ENCODE results near the gene ARL8A.
A peak's percentile ranks its signal among the peaks of the same experiment; 100 is the strongest.
"Not testable (repeated sequence)": the region's sequence is repeated elsewhere in the genome, so short reads cannot be mapped to it uniquely, and the experiment has no call there.

The ARL8A gene

DNA sequence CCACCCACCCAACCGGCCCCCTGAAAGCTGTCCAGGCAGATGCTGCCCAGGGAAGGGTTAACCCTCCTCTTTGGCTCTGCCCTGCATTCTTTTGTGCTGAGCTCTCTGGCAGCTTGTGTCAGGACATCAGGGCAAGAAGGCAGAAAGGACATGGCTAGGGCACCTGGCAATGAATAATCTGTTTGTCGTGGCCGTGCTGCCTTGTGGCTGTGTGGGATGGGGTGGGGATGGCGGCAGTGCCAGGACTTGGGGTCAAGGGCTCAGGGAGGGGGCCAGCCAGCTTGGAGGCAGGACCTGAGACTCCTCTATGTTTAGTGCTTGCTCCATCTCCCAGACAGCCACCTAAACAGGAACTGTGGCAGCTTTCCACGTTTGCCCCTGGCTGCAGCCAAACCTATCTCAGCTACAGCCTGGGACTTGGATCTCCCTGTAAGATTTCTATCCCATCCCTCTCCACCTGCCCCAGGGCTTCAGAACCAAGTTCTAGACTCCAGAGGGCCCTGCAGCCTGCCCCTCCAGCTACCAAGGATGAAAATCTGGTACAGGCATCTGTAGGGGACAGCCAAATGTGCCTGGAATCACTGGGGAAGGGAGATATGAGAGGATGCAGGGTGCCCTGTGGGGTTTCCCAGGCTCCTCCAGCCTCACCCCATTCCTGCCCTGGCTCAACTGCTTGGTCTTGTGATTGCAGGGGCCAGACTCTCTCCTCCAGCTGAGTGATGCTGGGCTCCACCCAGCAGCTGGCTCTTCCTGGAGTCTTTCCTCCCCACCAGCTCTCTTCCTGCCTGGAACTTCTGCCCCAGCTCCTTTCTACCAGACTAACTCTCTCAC lies 31.5 kb downstream of the ARL8A start:
- no peaks in the 10 kb centered on the region for H3K27me3 ChIP-seq (ENCODE audit: insufficient read depth, low read length, poor library complexity, severe bottlenecking)
- H3K9me2 ChIP-seq (replicated peaks; ENCODE audit: low read depth, low read length), result no peaks in the 10 kb centered on the region
- H3K79me2 ChIP-seq (ENCODE audit: insufficient read depth, low read length), result no peaks in the 10 kb centered on the region
- H3K4me1 ChIP-seq (ENCODE audit: insufficient read depth, low read length, poor library complexity, severe bottlenecking), result no peaks in the 10 kb centered on the region
- TF ChIP-seq, protein P1, sequence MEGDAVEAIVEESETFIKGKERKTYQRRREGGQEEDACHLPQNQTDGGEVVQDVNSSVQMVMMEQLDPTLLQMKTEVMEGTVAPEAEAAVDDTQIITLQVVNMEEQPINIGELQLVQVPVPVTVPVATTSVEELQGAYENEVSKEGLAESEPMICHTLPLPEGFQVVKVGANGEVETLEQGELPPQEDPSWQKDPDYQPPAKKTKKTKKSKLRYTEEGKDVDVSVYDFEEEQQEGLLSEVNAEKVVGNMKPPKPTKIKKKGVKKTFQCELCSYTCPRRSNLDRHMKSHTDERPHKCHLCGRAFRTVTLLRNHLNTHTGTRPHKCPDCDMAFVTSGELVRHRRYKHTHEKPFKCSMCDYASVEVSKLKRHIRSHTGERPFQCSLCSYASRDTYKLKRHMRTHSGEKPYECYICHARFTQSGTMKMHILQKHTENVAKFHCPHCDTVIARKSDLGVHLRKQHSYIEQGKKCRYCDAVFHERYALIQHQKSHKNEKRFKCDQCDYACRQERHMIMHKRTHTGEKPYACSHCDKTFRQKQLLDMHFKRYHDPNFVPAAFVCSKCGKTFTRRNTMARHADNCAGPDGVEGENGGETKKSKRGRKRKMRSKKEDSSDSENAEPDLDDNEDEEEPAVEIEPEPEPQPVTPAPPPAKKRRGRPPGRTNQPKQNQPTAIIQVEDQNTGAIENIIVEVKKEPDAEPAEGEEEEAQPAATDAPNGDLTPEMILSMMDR (conservative IDR thresholded peaks at IDR 0.05; ENCODE audit: low read length), result no peak
- H3K9me3 ChIP-seq (ENCODE audit: insufficient read depth, low read depth, low read length), result no peaks in the 10 kb centered on the region
- H2AFZ ChIP-seq (ENCODE audit: low read length), result peak overlapping the region; percentile 36; the same call in 1 of the 2 replicates
- H3K9ac ChIP-seq (ENCODE audit: low read depth, low read length, poor library complexity, severe bottlenecking), result no peak overlapping the region
- H3K4me2 ChIP-seq (ENCODE audit: low read depth, low read length, poor library complexity, severe bottlenecking), result no peak overlapping the region
- H4K20me1 ChIP-seq (ENCODE audit: insufficient read depth, low read length, poor library complexity, severe bottlenecking), result no peaks in the 10 kb centered on the region
- H3F3A ChIP-seq (ENCODE audit: low read depth), result no peaks in the 10 kb centered on the region
- no peaks in the 10 kb centered on the region for H3K36me3 ChIP-seq (ENCODE audit: insufficient read depth, low read length)
- H3K4me3 ChIP-seq (ENCODE audit: low read length, poor library complexity, severe bottlenecking), result no peak overlapping the region

DNA sequence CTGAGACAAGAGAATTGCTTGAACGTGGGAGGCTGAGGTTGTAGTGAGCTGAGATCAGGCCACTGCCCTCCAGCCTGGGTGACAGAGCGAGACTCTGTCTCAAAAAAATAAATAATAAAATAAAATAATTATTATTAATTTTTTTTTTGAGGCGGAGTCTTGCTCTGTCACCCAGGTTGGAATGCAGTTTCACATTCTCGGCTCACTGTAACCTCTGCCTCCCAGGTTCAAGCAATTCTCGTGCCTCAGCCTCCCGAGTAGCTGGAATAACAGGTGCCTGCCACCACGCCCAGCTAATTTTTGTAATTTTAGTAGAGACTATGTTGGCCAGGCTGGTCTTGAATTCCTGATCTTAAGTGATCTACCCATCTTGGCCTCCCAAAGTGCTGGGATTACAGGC lies 32.9 kb downstream of the ARL8A start:
- not testable (repeated sequence) for H3K9me3 ChIP-seq (ENCODE audit: insufficient read depth, low read depth, low read length); H3K36me3 ChIP-seq (ENCODE audit: insufficient read depth, low read length); H3K9me2 ChIP-seq (replicated peaks; ENCODE audit: low read depth, low read length); H4K20me1 ChIP-seq (ENCODE audit: insufficient read depth, low read length, poor library complexity, severe bottlenecking); H3K9ac ChIP-seq (ENCODE audit: low read depth, low read length, poor library complexity, severe bottlenecking); H2AFZ ChIP-seq (ENCODE audit: low read length); H3F3A ChIP-seq (ENCODE audit: low read depth); H3K4me1 ChIP-seq (ENCODE audit: insufficient read depth, low read length, poor library complexity, severe bottlenecking); H3K4me2 ChIP-seq (ENCODE audit: low read depth, low read length, poor library complexity, severe bottlenecking); H3K79me2 ChIP-seq (ENCODE audit: insufficient read depth, low read length); H3K27me3 ChIP-seq (ENCODE audit: insufficient read depth, low read length, poor library complexity, severe bottlenecking); H3K4me3 ChIP-seq (ENCODE audit: low read length, poor library complexity, severe bottlenecking)

DNA sequence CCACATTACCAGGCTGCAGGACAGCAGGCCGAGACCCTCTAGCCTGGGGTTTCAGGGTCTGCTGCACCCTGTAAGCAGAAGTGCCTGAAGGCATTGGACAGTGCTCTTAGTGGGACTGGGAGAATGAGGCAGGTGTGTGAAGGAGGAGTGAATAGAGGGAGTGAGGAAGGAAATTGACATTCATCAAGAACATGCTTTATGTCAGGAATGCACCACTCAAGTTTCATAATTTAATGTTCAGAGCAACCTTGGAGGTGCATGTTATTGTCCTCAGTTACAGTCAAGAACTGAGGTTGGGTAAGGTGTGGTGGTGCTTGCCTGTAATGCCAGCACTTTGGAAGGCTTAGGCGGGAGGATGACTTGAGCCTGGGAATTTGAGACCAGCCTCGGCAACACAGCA lies 33.6 kb downstream of the ARL8A start:
- Histone ChIP-seq H3K9ac (ENCODE audit: low read depth, low read length, poor library complexity, severe bottlenecking) (no peak overlapping the region), H3K9me3 (ENCODE audit: insufficient read depth, low read depth, low read length) (no peaks in the 10 kb centered on the region), H3K79me2 (ENCODE audit: insufficient read depth, low read length) (no peaks in the 10 kb centered on the region), H3F3A (ENCODE audit: low read depth) (no peaks in the 10 kb centered on the region), H2AFZ (ENCODE audit: low read length) (no peak overlapping the region), H3K9me2 (replicated peaks; ENCODE audit: low read depth, low read length) (no peaks in the 10 kb centered on the region), H3K36me3 (ENCODE audit: insufficient read depth, low read length) (no peaks in the 10 kb centered on the region), H3K4me3 (ENCODE audit: low read length, poor library complexity, severe bottlenecking) (no peak overlapping the region), H3K27me3 (ENCODE audit: insufficient read depth, low read length, poor library complexity, severe bottlenecking) (no peaks in the 10 kb centered on the region), H4K20me1 (ENCODE audit: insufficient read depth, low read length, poor library complexity, severe bottlenecking) (no peaks in the 10 kb centered on the region), H3K4me1 (ENCODE audit: insufficient read depth, low read length, poor library complexity, severe bottlenecking) (no peaks in the 10 kb centered on the region), H3K4me2 (ENCODE audit: low read depth, low read length, poor library complexity, severe bottlenecking) (no peak overlapping the region)
- no peak for TF ChIP-seq EZH2phosphoT487 (IDR thresholded peaks at IDR 0.05; ENCODE audit: borderline replicate concordance)

DNA sequence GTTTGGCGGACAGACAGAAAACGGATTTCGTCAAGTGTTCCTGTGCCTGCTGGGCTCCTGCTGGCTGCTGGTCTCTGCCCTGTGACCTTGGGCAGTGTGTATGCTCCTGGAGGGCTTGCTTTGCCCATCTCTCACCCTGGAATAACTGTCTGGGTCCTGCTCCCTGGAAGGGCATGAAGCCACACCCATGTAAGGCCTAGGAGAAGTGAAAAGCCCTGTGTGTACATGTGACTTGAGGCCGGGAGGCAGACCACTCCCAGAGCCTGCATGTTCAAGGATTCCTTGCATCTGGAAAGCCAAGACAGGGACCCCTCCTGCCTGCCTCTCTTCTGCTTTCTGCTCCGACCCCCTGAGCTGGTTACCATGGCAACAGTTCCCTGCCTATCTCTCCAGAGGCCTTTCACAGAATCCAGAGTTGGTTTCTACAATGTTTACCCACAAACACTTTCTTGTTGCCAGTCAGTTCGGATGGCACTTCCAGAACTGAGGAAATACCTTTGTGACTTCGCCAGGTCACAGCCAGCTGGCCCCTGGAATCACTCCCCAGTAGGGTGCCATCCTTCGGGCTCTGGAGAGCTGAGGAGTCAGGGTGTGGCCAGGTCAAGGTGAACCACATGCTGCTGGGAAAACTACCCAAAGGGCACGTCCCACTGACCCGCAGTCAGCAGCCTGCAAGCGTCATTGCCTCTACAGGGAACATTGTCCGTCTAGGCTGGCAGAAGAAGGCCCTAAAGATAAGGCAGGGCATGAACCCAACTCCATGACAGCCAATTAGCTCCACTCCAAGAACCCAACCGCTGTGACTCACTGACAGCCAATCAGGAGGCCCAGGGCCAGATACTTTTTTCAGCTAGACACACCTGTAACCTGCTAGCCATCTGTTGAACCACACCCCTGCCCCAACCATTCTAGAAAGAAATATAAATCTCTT lies 36.5 kb downstream of the ARL8A start:
- TF ChIP-seq, protein P1 (conservative IDR thresholded peaks at IDR 0.05; ENCODE audit: low read length), result no peak
- TF ChIP-seq EZH2phosphoT487 (IDR thresholded peaks at IDR 0.05; ENCODE audit: borderline replicate concordance), result no peak
- H3K4me2 ChIP-seq (ENCODE audit: low read depth, low read length, poor library complexity, severe bottlenecking), result no peak overlapping the region
- no peaks in the 10 kb centered on the region for H3K4me1 ChIP-seq (ENCODE audit: insufficient read depth, low read length, poor library complexity, severe bottlenecking)
- H3K9me2 ChIP-seq (replicated peaks; ENCODE audit: low read depth, low read length), result no peaks in the 10 kb centered on the region
- H3K79me2 ChIP-seq (ENCODE audit: insufficient read depth, low read length), result no peaks in the 10 kb centered on the region
- H4K20me1 ChIP-seq (ENCODE audit: insufficient read depth, low read length, poor library complexity, severe bottlenecking), result no peaks in the 10 kb centered on the region
- no peaks in the 10 kb centered on the region for H3K27me3 ChIP-seq (ENCODE audit: insufficient read depth, low read length, poor library complexity, severe bottlenecking)
- no peaks in the 10 kb centered on the region for H3F3A ChIP-seq (ENCODE audit: low read depth)
- H2AFZ ChIP-seq (ENCODE audit: low read length), result no peak overlapping the region
- no peak overlapping the region for H3K9ac ChIP-seq (ENCODE audit: low read depth, low read length, poor library complexity, severe bottlenecking)
- no peak overlapping the region for H3K4me3 ChIP-seq (ENCODE audit: low read length, poor library complexity, severe bottlenecking)
- no peaks in the 10 kb centered on the region for H3K9me3 ChIP-seq (ENCODE audit: insufficient read depth, low read depth, low read length)
- H3K36me3 ChIP-seq (ENCODE audit: insufficient read depth, low read length), result no peaks in the 10 kb centered on the region

Data from Loucy (cell line).